Smooth muscle cell of the brain vasculature (primary cell): ENCODE measurements around the gene SMCO2.

ENCODE experiments used
- DNase-seq: peaks from one replicate; pipeline ENCODE4 v3.0.0-alpha.2; 2012; ENCODE audit warnings: low read depth, low spot score

SMCO2 gene

DNA sequence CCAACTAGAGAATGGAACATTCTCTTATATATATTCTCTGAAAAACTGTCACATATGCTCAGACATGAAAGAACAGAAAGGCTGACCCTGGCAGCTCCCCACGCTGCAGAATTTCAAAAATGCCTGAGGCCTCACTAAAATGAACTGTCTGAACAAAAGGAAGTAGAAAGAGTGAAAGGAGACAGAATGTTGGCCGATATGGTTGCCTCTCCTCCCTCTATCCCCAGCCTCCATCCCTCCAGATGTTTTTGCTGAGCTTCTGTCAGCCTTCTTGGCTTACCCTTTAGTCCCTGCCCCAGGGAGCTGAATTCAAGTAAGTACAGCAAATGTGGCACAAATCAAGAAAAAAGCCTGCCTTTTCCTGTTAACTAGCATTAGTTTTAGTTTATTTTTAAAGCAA, 6.9 kb downstream of the SMCO2 start:
- DNase-seq: no peak

DNA sequence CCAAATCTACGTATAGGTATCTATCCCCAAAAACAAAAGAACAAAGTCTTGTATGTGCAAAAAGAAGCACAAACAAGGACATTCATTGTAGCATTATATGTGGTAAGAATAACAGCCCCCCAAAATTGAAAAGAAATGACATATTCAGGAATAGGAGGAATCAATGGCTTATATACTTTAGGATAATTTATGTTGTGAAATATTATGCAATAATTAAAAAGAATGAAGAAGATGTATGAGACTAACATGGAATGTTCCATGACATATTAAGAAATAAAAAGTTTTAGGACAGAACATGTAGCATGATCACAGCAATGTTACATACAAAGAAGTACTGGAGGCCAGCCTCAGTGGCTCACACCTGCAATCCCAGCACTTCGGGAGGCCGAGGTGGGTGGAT, 9.1 kb downstream of the SMCO2 start:
- DNase-seq: no peak

DNA sequence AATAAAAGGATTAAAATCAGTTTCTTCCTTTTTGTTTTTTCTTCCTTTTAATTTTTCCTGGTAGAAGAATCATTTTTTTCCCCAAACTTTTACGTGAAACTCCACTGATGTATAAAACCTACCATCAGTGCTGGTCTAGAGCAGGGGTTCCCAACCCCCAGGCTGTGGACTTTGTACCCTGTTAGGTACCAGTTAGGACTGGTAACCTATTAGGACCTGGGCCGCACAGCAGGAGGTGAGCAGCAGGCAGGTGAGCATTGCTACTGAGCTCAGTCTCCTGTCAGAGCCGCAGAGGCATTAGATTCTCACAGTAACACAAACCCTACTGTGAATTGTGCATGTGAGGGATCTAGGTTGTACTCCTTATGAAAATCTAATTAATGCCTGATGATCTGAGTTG, 10.1 kb downstream of the SMCO2 start:
- no peak for DNase-seq

DNA sequence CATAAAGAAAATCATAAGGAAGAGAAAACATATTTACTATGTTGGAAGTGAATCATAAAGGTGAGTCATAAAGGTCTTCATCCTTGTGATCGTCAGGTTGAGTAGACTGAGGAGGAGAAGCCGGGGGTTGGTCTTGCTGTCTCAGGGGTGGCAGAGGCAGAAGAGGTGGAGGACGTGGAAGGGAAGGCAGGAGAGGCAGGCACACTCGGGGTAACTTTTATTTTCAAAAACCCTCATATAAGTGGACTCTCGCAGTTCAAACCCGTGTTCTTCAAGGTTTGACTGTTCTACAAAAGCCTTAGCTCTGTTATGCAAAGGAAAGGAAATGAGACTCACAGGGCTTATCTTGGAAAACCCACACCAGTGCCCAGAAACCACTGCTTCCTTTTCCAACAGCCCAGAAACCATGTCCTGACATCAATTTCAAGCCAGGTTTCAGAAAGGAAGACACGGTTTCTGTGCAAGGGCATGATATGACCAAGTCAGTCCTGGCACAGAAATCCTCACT, 14.0 kb downstream of the SMCO2 start:
- no peak for DNase-seq

DNA sequence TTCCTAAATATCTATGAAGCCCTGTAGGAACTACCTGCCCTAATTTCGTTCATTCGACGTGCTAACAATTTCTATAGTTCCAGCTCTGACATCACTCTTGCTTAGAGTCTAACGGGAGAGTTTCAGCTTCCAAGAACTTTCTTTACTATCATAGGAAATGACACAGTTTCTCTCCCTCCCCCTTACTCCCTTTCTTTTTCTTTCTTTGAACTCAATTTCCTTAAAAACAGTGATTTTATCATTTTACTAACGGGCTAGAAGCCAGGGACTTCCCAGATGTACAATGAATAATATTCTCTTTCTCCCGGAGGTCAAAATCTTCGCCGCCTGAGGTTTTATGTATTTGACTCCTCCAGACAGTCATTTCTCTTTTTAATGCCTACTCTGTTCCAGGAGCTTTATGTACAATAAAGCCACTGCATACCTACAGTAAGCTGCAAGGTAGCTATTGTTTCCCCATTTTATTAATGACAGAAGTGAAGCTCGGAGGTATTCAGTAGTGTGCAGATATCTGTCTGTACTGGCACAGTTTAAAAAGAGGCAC, 15.7 kb downstream of the SMCO2 start:
- DNase-seq: peak; percentile 52

DNA sequence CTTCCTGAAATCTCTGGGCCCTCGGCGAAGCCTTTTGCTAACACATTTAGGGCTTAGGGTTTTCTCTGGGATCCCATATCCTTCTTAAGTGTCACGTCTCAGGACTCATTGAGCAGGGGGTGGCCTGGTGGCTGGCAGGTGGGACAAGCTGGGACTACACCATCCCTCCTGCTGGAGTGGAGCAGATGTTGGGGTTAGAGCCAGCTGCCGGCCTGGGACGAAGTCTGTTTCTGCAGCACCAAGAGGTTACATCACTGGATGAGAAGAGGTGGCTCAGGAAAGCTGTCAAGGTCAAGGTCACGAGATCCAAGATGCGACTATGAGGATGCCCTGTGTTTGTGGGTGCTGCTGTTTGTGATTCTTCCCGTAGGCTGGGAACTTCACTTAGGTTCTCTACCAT, 16.3 kb downstream of the SMCO2 start:
- DNase-seq: no peak

DNA sequence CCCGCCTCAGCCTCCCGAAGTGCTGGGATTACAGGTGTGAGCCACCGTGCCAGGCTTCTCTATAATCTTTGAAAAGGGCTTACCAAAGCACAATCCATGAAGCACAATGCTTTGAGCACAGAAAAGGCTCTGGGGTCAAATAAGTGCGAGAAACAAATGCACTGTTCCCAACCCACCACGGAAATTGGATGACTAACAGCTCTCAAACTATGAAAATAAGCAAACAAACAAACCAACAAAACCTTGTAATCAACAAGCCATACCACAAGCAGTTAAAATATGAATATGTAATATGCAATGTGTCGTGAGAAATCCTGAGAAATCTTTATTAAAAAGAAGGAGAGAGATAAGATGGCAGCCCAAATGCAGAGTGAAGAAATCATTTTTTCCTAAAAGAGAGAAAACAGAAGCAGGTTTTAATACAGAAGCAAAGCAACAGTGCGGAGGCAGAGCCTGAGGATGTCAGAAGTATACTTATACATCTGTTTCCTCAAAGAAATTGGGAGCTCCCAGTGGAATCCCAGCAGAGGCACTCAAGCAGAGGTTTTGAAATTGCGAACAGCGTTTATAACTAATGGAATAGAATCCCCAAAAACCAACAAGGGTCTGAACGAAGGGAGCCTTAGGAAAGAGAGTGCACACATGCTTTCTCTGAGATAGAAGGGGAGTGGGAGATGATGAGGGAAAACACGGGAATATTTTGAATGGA, 17.1 kb downstream of the SMCO2 start:
- DNase-seq: no peak

DNA sequence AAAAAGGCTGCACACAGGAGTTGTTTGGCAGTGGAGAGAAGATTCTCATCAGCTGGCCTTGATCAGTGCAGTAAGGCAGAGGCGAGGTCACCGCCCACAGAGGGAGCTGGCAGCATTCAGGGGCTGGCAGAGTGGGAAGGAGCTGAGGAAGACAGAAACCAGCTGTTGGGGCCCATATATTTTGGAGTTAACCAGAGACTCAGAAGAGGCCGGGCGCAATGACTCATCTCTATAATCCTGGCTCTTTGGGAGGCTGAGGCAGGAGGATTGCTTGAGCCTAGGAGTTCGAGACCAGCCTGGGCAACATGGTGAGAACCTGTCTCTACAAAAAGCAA, 17.7 kb downstream of the SMCO2 start:
- no peak for DNase-seq

DNA sequence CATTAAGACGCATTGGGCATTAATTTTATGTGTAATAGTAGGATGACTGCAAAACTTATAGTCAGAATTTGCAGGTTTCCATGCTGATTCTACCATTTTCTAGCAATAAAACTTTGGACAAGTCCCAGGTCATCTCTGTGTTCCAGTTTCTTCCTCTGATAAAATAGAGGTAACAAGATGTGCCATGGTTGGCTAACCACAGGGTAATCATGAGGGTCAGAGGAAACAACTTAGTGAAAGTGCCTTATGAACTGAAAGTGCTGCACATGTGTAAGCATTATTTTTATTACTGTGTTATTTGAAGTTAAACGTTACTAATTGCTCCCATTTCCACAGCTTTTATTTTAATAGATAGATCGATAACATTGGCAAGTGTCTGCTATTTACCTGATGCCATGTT, 21.1 kb downstream of the SMCO2 start:
- no peak for DNase-seq

DNA sequence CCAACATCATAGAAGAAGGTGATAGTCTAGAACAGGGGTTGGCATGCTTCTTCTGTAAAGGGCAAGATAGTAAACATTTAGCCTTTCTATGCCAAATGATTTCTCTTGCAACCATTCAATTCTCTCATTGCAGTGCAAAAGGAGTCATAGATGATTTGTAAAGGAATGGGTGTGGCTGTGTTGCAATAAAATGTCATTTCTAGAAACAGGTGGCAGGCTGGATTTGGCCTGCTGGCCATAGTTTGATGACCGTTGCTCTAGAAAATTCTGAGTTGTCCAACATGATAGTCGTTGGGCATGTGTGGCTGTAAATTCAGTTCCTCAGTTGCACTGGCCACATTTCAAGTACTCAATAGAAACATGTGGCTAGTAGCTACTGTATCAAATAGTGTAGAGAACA, 21.7 kb downstream of the SMCO2 start:
- no peak for DNase-seq

DNA sequence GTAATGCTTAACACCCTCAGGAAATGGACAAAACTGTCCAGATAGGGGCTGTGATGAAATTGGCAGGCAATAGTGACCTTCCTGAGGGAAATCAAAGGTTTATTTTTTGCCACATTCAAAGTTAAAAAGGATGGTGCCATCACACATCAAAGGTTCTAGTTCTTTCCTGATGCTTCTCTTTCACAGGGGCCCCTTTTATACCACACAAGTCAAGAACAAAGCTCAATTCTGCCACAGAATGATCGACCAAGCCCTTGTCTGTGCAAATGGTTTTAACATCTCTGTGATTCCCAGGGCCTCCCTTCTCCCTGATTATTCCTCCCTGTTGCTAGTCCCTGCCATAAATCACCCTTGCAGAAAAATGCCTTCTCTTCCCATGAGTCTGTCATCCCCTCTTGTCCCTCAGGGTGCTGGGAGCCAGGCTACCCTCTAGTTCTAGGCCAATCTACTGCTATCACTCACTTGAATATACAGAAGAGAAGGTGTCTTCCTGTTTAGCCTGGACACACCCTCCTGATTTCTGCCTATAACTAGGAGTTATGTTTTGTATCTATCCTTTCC, 22.7 kb downstream of the SMCO2 start:
- DNase-seq: no peak

DNA sequence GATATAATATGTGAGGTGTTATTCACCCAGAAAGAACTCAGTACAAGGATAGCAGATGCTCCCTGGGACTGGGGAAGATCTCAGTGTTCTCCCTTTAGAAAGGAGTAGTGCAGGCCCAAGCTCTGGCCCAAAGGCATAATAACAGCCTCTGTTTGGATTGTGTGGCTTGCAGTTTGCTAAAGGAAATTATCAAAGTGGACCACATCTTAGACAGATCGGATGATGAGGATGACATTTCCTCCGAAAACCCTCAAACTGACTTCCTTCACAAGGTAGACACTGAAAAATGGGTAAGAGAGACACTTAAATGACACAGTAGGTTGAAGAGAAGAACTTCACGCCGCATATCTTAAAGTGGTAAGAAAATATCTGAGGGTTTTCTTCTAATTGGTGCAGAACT, 26.1 kb downstream of the SMCO2 start:
- DNase-seq: no peak

DNA sequence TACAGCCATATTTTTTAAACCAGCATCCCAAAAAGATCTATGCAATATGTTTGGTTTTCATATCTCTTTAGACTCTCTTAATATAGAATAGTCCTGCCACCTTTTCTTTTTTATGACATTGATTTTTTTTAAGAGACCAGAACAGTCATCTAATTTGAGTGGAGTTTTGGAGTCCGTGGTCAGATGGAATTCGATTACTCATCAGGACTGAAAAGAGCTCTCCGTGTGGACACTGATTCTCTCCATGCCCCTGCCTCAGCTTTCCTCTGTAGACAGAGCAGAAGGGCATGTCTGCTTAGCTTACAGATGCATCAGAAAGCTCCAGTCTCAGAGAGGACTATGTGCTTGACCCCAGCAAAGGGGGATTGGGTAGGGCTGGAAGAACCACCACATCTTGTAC, 27.8 kb downstream of the SMCO2 start:
- peak; percentile 33 for DNase-seq

DNA sequence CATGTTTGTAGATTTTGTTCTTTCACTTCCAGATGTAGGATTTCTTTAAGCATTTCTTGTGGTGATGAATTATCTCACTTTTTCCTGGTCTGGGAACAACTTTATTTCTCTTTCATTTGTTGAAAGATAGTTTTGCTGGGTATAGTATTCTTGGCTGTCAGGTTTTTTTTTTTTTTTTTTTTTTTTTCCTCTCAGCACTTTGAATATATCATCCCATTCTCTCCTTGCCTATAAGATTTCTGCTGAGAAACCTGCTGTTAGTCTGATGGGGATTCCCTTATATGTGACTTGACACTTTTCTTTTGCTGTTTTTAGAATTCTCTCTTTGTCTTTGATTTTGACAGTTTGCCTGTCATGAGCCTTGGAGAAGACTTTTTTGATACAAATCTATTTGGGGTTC, 30.5 kb downstream of the SMCO2 start:
- no peak for DNase-seq

DNA sequence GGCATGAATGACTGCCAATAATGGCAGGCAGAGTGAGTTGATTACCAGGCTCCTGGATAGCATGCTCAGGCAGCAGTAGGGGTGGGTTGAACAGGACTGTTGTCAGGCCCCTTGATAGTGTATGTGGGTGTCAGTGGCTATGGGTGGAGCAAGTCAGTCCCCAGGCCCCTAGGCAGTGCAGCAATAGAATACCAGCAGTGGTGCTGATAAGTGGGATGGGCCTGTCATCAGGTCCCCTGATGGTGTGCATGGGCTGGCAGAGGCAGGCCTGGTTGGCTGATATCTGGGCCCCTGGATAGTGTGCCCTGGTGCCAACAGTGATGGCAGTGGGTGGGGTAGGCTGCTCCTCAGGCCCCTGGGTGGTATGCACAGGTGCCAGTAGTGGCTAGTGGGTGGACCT, 32.4 kb downstream of the SMCO2 start:
- DNase-seq: no peak

DNA sequence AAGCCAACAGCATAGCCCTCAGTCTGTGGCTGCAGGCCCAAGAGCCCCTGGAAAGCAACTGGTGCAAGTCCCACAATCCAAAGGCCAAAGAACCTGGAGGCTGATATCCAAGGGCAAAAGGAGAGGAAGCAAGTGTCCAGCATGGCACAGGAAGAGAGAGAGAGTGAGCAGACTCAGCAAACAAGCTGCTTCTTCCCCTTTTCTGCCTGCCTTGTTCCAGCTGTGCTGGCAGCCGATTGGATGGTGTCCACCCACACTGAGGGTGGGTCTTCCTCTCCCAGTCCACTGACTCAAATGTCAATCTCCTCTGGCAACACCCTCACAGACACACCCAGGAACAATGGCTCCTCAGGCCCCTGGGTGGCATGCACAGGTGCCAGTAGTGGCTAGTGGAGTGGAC, 33.5 kb downstream of the SMCO2 start:
- no peak for DNase-seq

DNA sequence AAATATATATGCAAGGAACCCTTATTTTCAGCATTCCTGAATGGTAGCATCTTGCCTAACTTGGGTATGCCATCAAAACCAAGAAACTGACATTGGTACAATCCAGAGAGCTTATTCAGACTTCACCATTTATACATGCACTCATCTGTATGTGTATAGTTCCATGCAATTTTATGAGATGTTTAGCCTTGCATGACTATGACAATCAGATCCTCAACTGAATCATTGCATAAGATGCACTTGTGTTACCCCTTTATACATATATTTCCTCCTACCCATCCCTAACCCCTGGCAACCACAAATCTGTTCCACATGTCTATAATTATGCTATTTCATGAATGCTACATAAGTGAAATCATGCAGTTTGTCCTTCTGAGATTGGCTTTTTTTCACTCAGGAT, 40.4 kb downstream of the SMCO2 start:
- no peak for DNase-seq

DNA sequence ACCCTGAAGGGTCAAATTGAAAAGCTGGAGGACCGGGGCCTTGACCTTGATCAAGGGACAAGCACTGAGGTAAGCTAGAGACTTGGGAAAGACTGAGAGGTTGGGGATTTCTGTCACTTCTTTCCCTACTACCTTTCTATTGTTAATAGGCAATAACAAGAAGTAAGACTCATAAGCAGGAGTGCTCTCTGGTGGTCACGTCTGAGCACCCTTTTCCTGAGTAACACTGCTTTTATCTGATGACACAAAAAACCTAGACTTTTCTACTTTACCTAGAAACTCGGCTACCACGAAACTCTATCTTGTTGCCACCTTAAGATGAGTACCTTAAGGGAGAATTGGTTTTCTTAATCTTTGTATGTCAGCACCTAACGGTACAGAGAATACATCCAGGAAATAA, 41.9 kb downstream of the SMCO2 start:
- no peak for DNase-seq

DNA sequence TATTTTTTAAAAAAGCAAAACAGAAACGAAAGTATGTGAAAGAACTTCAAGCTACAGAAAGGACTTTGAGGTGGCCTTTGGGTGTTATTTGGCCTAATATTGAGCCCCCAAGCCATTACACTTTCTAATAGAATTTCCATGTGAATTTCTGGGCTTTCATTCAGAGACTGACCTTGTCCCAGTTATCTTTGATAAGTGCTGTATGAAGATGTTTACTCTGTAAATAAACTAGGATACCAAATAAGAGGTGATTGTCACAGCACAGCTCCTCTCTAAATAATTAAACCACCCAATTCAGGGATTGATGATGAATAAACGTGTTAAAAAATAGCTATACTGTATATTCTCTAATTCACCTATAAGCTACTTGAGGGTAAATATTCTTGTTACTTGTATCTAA, 44.7 kb downstream of the SMCO2 start:
- DNase-seq: no peak

DNA sequence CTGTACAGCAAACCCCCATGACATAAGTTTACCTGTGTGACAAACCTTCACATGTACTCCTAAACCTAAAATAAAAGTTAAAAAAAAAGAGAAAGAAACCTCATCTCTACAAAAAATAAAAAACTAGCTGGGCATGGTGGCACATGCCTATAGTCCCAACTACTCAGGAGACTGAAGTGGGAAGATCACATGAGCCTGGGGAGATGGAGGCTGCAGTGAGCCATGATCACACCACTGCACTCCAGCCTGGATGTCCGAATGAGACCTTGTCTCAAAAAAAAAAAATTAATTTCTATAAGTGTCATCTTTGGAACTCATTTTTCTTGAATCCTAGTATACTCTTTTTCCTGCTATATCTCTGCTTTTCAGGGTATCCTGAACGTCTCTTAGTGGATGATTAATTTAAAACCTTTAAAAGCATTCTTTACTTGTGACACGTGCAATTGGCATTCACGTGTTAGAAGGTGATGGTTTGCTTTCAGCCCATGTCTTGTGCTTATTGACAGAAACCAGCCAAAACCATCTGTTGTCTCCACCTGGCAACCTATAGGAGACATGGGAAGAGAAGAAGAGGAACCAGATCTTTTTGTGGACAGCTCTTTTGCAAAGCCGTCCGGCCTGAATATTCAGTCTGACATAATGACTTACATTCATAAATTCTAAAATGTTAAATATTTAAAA, 46.9 kb downstream of the SMCO2 start:
- DNase-seq: no peak

DNA sequence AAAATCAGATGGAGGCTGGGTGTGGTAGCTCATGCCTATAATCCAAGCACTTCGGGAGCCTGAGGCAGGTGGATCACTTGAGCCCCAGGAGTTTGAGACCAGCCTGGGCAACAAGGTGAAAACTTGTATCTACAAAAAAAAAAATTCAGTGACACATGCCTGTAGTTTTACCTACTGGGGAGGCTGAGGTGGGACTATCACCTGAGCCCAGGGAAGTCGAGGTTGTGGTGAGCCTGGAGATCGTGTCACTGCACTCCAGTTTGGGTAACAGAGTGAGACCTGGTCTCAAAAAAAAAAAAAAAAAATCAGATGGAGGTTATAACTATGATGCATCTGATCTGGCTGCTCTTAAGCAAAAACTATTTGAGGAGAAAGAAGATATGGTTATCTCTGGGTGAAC, 50.9 kb downstream of the SMCO2 start:
- DNase-seq: no peak

DNA sequence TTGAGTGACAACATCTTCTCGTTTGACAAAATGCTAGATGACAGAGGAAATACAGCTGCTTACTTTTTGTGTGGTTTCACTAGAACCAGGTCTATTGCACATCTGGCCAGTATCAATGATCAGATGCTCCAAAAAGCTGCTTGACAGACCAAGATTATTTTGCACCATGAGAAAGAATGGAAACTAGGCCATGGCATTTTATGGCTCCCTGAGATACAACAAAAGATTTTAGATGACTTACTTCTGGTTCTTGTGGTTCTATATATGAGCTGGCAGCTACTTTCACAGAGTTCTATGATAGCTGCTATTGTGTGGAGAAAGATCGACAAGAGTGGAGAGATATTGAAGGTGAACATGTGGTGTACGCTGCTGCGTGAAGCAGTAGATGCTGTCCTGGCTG, 51.6 kb downstream of the SMCO2 start:
- DNase-seq: no peak

DNA sequence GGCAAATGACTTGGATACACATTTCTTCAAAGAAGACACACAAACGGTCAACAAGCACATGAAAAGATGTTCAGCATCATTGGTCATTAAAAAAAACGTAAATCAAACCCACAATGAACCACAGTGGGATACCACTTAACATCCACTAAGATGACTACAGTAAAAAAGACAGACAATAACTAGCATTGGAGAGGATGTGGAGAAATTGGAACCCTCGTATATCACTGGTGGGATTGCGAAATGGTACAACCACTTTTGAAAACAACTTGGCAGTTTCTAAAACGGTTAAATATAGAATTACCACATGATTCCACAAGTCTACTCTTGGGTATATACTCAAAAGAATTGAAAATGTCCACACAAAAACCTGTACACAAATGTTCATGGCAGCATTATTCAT, 52.2 kb downstream of the SMCO2 start:
- DNase-seq: no peak
